NCI-H748 treated with DMSO at 0.1 percent for 48 hours (cell line): Measurements from ENCODE around the gene SRM.
"Not testable (repeated sequence)": the region's sequence is repeated elsewhere in the genome, so short reads cannot be mapped to it uniquely, and the experiment has no call there.

ENCODE experiments used
- DNase-seq: peaks from one replicate; lab custom pipeline; 2025; lab: John Stamatoyannopoulos, UW

The SRM gene

GRCh38 chr1:11059968-11060830 is at the start of gene SRM:
Gene SRM, minus strand, starts transcription at chr1:11060018. Its CDS starts 75 bp downstream, at chr1:11059943.
- peak; percentile 55 for DNase-seq

GRCh38 chr1:11109047-11109760 is 49.4 kb upstream of the SRM start:
- no peak for DNase-seq

GRCh38 chr1:11107599-11107998 is 47.8 kb upstream of the SRM start:
- DNase-seq: no peak

GRCh38 chr1:11105586-11105985 is 45.8 kb upstream of the SRM start:
- no peak for DNase-seq

GRCh38 chr1:11101347-11101746 is 41.5 kb upstream of the SRM start:
- DNase-seq: no peak

GRCh38 chr1:11100806-11101205 is 41.0 kb upstream of the SRM start:
- DNase-seq: not testable (repeated sequence)

- DNase-seq: no peak
Measured at GRCh38 chr1:11100149-11100493, 40.3 kb upstream of the SRM start.

GRCh38 chr1:11099310-11100148 is 39.7 kb upstream of the SRM start, which contains the start of gene EXOSC10:
Gene EXOSC10, minus strand, starts transcription at chr1:11099869. Its CDS starts 38 bp downstream, at chr1:11099831.
- peak; percentile 57 for DNase-seq

- no peak for DNase-seq
Measured at GRCh38 chr1:11098931-11099309, 39.1 kb upstream of the SRM start.

GRCh38 chr1:11083784-11084183 is 24.0 kb upstream of the SRM start:
- DNase-seq: not testable (repeated sequence)

- DNase-seq: no peak
Measured at GRCh38 chr1:11080931-11081330, 21.1 kb upstream of the SRM start.

- DNase-seq: no peak
Measured at GRCh38 chr1:11078631-11079030, 18.8 kb upstream of the SRM start.

GRCh38 chr1:11073398-11073797 is 13.6 kb upstream of the SRM start:
- not testable (repeated sequence) for DNase-seq

GRCh38 chr1:11072216-11072917 is 12.5 kb upstream of the SRM start:
- no peak for DNase-seq

- no peak for DNase-seq
Measured at GRCh38 chr1:11071463-11072215, 11.8 kb upstream of the SRM start.

- DNase-seq: no peak
Measured at GRCh38 chr1:11070876-11071275, 11.1 kb upstream of the SRM start.

- DNase-seq: no peak
Measured at GRCh38 chr1:11068600-11069473, 9.0 kb upstream of the SRM start.

GRCh38 chr1:11067716-11068599 is 8.1 kb upstream of the SRM start:
- no peak for DNase-seq

- no peak for DNase-seq
Measured at GRCh38 chr1:11065796-11066195, 6.0 kb upstream of the SRM start.
